KG1 (cell line): Measurements from ENCODE around the gene NEK7.
A peak's percentile ranks its signal among the peaks of the same experiment; 100 is the strongest.

Experiments
- DNase-seq: peaks from one replicate; lab custom pipeline; 2025; lab: John Stamatoyannopoulos, UW

NEK7 gene

GRCh38 chr1:198147216-198147615 lies 9.6 kb upstream of the NEK7 start:
- no peak for DNase-seq

GRCh38 chr1:198150369-198150768 lies 6.4 kb upstream of the NEK7 start:
- no peak for DNase-seq

GRCh38 chr1:198151688-198152087 lies 5.1 kb upstream of the NEK7 start:
- DNase-seq: no peak

- DNase-seq: no peak
Observed at GRCh38 chr1:198153103-198153502, 3.7 kb upstream of the NEK7 start.

GRCh38 chr1:198153804-198154203 lies 3.0 kb upstream of the NEK7 start:
- no peak for DNase-seq

GRCh38 chr1:198155253-198155652 lies 1.5 kb upstream of the NEK7 start:
- no peak for DNase-seq

- peak; percentile 71 for DNase-seq
Observed at GRCh38 chr1:198156111-198156744, 570 bp upstream of the NEK7 start.

GRCh38 chr1:198157241-198157846 lies 546 bp downstream of the NEK7 start:
- DNase-seq: peak; percentile 80

- DNase-seq: peak; percentile 80
Observed at GRCh38 chr1:198157847-198158725, 1.3 kb downstream of the NEK7 start.

GRCh38 chr1:198158735-198159589 lies 2.2 kb downstream of the NEK7 start:
- peak; percentile 76 for DNase-seq

GRCh38 chr1:198160222-198160621 lies 3.4 kb downstream of the NEK7 start:
- no peak for DNase-seq

GRCh38 chr1:198160946-198161614 lies 4.3 kb downstream of the NEK7 start:
- no peak for DNase-seq

GRCh38 chr1:198161718-198162090 lies 4.9 kb downstream of the NEK7 start:
- DNase-seq: no peak

GRCh38 chr1:198162091-198162767 lies 5.4 kb downstream of the NEK7 start:
- peak; percentile 41 for DNase-seq

- no peak for DNase-seq
Observed at GRCh38 chr1:198165927-198166647, 9.3 kb downstream of the NEK7 start.

GRCh38 chr1:198166900-198167299 lies 10.1 kb downstream of the NEK7 start:
- DNase-seq: no peak

GRCh38 chr1:198167436-198167934 lies 10.7 kb downstream of the NEK7 start:
- DNase-seq: peak; percentile 58

- no peak for DNase-seq
Observed at GRCh38 chr1:198168227-198168626, 11.4 kb downstream of the NEK7 start.

- DNase-seq: peak; percentile 32
Observed at GRCh38 chr1:198169672-198170071, 12.9 kb downstream of the NEK7 start.
